Suppressor macrophage treated with lipopolysaccharide for 4 hours (primary cell): ENCODE data around the gene ZNF100.
"Not testable (repeated sequence)": the region's sequence is repeated elsewhere in the genome, so short reads cannot be mapped to it uniquely, and the experiment has no call there.

Source experiments
- DNase-seq: peaks from one replicate; pipeline ENCODE4 v3.0.0-alpha.2; 2020

ZNF100 gene

GRCh38 chr19:21699197-21699596 lies 68.2 kb downstream of the ZNF100 start:
- no peak for DNase-seq

- peak; percentile 35 for DNase-seq
These were observed 69.2 kb downstream of the ZNF100 start for GRCh38 chr19:21698215-21698614.

GRCh38 chr19:21697698-21698097 lies 69.7 kb downstream of the ZNF100 start:
- DNase-seq: no peak

- DNase-seq: no peak
These were observed 73.0 kb downstream of the ZNF100 start for GRCh38 chr19:21694171-21694906.

GRCh38 chr19:21693399-21693798 lies 74.0 kb downstream of the ZNF100 start:
- no peak for DNase-seq

GRCh38 chr19:21691661-21692060 lies 75.7 kb downstream of the ZNF100 start:
- no peak for DNase-seq

- DNase-seq: no peak
These were observed 78.9 kb downstream of the ZNF100 start for GRCh38 chr19:21688464-21688863.

GRCh38 chr19:21680671-21681070 lies 86.7 kb downstream of the ZNF100 start:
- DNase-seq: no peak

- no peak for DNase-seq
These were observed 87.4 kb downstream of the ZNF100 start for GRCh38 chr19:21680026-21680425.

GRCh38 chr19:21677696-21678418 lies 89.5 kb downstream of the ZNF100 start:
- no peak for DNase-seq

GRCh38 chr19:21674454-21674853 lies 92.9 kb downstream of the ZNF100 start:
- no peak for DNase-seq

GRCh38 chr19:21673479-21673878 lies 93.9 kb downstream of the ZNF100 start:
- not testable (repeated sequence) for DNase-seq
